ENCODE measurements around the gene GEN1.

GEN1 gene

DNA sequence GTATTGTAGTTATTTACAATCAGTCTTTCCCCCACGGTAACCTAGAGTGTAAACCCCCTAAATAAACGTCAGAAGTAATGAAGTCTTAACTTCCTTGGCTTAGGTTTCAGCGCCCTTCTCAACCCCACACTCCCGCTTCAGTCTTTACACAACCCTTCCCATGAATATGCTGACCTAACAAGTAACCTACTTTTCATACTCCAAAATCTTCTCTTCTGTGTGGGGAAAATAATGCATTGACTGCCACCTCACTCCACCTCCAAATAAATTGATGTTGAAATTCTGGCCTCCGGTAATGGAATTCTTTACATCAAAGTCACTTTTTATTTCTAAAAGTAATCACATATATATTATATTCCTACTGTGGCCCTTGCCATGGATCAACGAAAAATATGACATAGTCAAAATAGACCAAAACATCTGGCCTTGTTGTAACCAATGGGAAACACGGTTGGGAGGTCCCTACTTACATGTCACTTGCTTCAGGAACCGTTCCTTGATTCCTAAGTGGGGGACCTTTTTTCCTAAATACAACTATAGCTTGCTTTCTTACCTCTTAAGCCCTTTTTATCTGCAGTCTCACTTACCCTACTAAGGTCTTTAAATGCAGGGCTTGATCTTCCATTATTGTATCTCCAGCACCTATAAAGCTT, 961 bp downstream of the GEN1 start:
- DNase-seq: no peak

GRCh38 chr2:17756668-17757067, 2.7 kb downstream of the GEN1 start:
- DNase-seq: no peak

GRCh38 chr2:17757321-17757720, 3.4 kb downstream of the GEN1 start:
- DNase-seq: no peak

DNA sequence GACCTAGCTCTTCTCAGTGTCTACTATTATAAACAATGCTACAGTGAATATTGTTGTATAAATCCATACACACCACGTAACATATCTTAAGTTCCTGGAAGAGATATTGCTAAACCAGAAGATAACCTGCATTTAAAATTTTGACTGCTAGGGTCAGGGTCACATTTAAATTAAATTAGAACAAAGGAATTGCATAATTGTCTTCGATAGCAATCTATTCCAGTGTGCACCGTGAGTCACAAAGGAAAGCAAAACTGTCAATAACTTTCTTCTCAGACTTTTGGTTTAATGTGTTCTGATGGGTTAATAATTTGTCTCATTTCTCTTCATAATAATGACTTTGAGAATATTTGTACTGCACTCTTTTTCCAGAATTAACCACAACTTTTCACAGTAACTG, 4.2 kb downstream of the GEN1 start:
- DNase-seq: no peak

GRCh38 chr2:17759805-17760204, 5.9 kb downstream of the GEN1 start:
- DNase-seq: no peak

- no peak for DNase-seq
These were observed 8.5 kb downstream of the GEN1 start for GRCh38 chr2:17762451-17762850.

DNA sequence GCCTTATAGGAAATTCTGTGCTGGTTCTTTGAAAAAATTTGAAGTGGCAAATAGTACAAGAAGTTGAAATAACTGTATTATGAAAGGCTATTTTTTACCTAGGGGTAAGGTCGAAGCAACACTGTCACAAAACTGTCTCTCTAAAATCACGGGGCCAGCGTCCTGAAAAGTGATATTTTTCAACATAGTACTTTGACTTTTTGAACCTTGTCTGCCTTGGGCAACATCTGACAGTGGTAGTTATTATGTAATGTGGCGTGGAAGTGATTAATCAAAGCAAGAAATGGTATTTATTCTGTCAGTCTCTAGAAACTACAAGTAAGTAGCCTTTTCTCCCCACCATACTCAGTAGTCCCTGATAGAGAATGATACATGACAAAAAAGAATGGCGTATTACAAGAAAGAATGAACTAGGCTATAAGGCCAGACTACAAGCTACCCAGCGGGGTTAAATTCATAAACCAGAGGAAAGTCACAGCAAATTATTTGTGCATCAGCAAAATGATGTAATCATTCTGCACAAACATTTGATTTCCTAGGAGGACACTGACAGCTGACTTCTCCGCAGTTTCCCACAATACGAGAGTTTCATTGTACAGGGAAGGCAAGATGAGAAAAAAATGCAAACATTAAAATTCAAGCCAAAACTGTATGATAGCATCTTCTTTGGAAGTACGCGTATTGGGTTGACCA, 9.8 kb downstream of the GEN1 start:
- no peak for DNase-seq

- DNase-seq: no peak
These were observed 11.5 kb downstream of the GEN1 start for GRCh38 chr2:17765398-17765797.

DNA sequence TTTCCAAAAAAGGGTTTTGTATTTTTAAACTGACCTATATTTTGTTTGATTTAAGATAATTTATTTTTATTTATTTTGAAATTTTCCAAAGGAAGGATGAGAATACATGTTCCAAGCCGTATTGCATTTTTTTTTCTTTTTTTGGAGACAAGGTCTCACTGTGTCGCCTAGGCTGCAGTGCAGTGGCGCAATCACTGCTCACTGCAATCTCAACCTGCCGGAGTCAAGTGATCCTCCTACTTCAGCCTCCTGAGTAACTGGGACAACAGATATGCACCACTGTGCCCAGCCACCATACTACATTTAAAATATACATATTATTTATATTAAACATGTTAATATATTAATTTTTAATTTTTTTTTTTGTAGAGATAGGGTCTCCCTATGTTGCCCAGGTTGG, 15.0 kb downstream of the GEN1 start:
- DNase-seq: no peak

DNA sequence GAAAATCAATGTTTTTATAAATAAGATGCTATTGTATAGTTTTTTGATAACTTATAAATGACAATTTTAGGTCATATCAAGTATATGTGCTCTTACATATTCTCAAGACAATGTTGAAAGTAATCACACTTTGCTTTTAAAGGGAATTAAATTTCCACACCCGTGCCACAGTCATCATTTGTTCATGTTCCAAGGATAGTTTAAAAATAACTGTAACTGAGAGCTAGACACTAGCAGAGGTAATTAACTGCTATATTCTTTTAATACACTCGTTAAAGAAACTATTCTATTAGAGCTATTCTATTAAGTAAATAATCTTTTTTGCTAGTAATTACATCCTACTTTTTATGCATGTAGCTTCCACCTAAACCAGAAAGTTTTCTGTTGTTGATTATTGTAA, 18.0 kb downstream of the GEN1 start:
- no peak for DNase-seq

DNA sequence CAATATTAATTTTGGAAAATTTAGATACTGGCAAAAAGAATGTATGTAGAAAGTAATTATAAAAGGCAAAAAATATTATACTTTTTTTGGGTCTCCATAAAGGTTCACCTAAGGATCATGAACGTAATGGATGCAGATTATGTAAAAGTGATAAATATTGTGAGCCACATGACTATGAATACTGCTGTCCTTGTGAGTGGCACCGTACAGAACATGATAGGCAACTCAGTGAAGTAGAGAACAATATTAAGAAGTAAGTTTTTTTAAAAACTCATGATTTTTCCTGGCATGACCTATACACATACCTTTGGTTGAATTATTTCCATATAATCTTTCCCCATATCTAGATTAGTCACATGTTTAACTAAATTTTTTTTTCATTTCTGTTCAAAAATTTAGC, 18.6 kb downstream of the GEN1 start:
- no peak for DNase-seq

GRCh38 chr2:17780546-17780945, 26.6 kb downstream of the GEN1 start:
- DNase-seq: no peak

GRCh38 chr2:17781482-17781881, 27.5 kb downstream of the GEN1 start:
- DNase-seq: no peak

DNA sequence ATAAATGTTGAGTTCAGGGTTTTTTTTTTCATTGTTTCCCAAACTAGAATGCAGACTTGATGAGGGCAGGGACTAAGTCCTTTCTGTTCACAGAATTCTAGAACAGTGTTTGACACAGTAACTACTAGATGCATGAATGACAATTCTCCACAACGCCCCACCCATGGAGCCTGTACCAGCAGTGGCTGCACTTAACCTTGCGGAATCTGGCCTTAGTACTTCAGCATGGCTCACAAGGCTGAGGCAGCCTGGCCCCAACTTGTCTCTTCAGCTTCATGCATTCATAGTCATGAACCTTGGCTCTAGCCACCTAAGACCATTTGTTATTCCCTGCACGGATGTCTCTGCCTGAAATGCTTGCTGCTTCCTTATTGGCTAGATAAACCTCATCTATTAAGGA, 32.8 kb downstream of the GEN1 start:
- DNase-seq: no peak

DNA sequence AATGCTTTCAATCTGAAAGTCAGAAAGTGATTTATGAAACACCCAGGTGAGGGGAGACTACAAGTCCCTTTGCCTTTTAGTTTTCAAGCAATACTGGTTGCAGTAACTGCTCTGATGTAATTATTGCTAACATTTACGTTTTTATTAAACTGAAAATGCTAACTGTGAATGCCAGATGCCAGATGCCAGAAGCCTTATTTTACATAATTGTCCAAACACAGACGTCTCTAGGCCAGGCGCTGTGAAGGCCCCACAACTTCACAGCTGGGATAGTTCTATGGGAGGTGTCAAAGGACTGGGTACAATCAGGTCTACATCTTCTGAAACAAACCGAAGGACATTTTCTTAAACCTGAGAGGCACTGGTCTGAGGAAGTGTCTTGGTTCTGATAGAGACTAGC, 34.8 kb downstream of the GEN1 start:
- no peak for DNase-seq

- no peak for DNase-seq
These were observed 36.6 kb downstream of the GEN1 start for GRCh38 chr2:17790536-17790935.

GRCh38 chr2:17791121-17791816, 37.3 kb downstream of the GEN1 start:
- no peak for DNase-seq

DNA sequence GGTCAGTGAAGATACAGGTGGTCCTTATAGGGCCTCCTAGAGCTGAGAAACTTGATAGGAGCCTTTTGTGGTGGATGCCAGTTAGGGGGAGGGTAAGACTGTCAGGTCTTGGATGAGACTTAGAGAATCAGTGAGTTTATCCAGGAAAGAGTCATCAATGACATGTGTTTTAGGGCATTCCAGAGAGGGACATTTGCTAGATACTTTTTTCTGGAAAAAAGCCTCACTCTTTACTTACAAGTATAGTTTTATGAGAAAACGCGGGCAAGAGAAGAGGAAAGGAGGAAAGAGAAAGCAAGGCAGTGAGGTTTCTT, 37.8 kb downstream of the GEN1 start:
- no peak for DNase-seq

DNA sequence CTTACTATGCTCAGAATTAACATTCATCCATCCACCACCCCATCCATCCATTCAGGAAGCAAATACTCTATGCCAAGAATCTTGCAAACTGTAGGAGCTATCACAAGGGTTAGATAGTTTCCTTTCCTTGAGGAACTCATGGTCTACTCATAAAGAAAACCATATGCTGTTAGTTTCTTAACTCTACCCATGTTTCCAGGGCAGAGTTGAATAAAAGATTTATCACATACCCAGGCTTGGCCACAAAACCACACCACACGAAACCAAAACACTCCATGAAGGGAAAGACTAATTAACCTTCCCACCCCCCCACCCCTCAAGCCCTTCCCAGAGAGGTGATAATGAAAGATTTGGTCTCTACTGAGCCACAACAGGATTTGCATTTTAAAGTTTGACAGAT, 38.6 kb downstream of the GEN1 start:
- no peak for DNase-seq

DNA sequence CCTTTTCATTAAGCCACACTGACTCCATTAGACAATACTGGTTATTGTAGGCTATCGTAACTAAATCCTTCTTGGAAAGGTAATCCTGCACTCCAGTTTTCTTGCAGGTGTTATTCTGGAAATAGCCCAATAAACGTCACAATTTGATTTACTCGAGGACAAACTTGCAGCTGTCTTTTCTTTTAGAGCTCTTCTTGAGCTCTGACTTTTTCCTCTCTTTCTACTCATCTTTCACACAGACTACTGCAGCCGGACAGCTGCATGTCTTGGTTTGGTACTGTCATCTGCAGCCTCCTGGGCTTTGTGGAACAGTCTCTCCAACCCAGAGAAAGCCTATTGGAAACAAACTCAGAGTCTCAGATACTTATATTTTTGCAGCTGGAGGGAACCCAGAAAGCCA, 39.4 kb downstream of the GEN1 start:
- DNase-seq: no peak

DNA sequence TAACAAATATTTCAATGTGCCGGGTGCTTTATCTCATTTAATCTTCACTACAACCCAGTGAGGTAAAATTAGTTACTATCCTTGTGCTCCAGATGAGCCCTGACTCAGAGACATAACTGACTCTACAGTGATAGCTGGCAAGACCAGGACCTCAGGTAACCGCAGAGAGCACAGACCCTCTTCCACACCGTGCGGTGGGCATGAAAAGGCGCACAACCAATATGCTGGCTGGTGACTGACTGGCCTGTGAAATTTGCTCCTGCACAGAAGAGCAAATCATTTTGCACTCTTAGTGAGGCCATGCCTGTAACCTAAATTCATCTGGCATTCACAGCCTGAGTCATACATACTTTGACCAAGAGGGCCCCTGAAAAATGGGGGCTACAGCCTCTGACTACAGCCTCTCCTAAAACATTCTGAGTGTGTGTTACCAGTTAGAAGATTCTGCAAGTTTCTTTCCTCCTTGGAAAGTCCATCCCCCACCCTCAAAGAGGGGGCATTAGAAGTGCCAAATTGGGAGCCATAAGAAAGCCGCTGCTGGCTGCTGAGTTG, 39.9 kb downstream of the GEN1 start:
- DNase-seq: no peak

DNA sequence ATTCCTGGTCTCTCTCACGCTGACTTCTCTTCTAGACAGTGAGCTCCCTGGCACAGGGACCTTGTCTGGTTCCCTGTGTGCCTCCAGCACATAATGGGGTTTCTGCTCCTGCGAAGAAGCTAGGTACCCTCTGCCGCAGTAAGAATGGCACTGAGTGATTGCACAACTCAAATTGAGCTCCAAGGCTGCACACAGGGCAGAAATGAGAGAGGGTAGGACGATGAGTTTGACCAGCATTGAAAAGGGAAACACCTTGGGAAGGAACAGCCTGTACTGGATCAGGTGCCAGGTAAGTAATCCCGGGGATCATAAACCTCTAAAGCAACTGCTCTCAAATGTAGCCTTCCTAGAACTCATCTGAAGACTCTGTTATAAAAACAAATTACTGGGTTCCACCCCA, 41.4 kb downstream of the GEN1 start:
- no peak for DNase-seq

- no peak for DNase-seq
These were observed 44.4 kb downstream of the GEN1 start for GRCh38 chr2:17798338-17798737.
